Natural killer cell treated with Interleukin-12 subunit alpha and Interleukin-12 subunit beta and Interleukin-15 and Interleukin-18, amount 100 ng/mL, for 72 hours (primary cell): ENCODE measurements around the gene EHD4. TPM values are rescaled to one million over a fixed set of nuclear protein-coding genes. Genes with fewer than 3 reads are reported as not detected.

Source experiments
- ATAC-seq, 2 donors: fragments of 150-1000 bp; cut with Tn5 transposase in 1 of 2; sonication (Bioruptor Pico), chemical (Tn5 transposase) in 1 of 2; 2 replicates each; pipeline ENCODE4 v1.10.0; 2021
- DNase-seq: peaks from one replicate; pipeline ENCODE4 v3.0.0; 2022; ENCODE audit warnings: low spot score
- H3K27ac Mint-ChIP-seq, 2 donors: 1 replicate in 1 of 2; 2 replicates in 1 of 2; pipeline ENCODE4 v1.8.0; 2022; ENCODE audit warnings: mixed read lengths in 2 of 2, mild to moderate bottlenecking in 1 of 2, moderate library complexity in 1 of 2
- H3K27me3 Mint-ChIP-seq, 2 donors: 1 replicate in 1 of 2; 2 replicates in 1 of 2; pipeline ENCODE4 v1.8.0; 2022; ENCODE audit warnings: mixed read lengths in 2 of 2
- H3K36me3 Mint-ChIP-seq: one replicate; pipeline ENCODE4 v1.8.0; 2022; ENCODE audit warnings: mixed read lengths
- H3K4me1 Mint-ChIP-seq, 2 donors: 1 replicate in 1 of 2; 2 replicates in 1 of 2; pipeline ENCODE4 v1.8.0; 2022; ENCODE audit warnings: low read depth in 2 of 2, mixed read lengths in 2 of 2, mild to moderate bottlenecking in 1 of 2
- H3K4me3 Mint-ChIP-seq: one replicate; pipeline ENCODE4 v1.8.0; 2022; ENCODE audit warnings: mixed read lengths
- H3K9me3 Mint-ChIP-seq: 2 replicates; pipeline ENCODE4 v1.8.0; 2022; ENCODE audit warnings: mixed read lengths
- total RNA-seq, 2 donors: library from RNA; stranded (reverse); gene quantifications; one replicate each; pipeline ENCODE4 v1.2.3, GENCODE V29; 2022

The EHD4 gene
- total RNA-seq, 2 donors from 2014 or later: 19.9 to 24.5 TPM

DNA sequence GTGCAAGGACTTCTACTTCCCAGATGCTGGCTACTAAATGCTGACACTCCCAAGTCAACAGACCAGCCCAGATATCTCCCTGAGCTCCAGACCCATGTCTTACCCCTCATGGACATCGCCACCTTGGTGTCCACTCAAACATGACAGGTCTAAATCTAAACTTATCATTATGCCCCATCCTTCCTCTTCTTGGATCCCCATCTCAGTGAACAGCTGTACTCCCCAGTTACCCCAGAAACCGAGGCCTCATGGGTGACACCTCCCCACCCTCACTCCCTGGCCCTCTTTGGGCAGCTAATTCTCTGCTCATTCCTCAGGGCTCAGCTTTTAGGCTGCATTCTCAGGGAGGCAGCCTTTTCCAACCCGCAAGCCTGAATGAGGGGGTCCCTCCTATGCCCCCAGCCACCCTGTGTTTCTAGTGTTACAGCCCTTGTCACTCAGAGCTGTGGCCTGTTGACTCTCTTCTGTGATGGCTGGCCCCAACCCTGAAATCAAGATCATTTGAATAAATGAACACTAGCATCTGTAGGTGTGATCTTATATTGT, 5.4 kb downstream of the EHD4 start:
- Mint-ChIP-seq H3K4me3 (no peak overlapping the region), H3K4me1 (peaks cover 38 to 50% of the 10 kb centered on the region in 2 donors), H3K27ac (peak overlapping the region; percentile 32 to 80), H3K9me3 (no peaks in the 10 kb centered on the region), H3K27me3 (no peaks in the 10 kb centered on the region), H3K36me3 (peaks cover 2% of the 10 kb centered on the region)
- no peak for ATAC-seq
- DNase-seq: no peak

DNA sequence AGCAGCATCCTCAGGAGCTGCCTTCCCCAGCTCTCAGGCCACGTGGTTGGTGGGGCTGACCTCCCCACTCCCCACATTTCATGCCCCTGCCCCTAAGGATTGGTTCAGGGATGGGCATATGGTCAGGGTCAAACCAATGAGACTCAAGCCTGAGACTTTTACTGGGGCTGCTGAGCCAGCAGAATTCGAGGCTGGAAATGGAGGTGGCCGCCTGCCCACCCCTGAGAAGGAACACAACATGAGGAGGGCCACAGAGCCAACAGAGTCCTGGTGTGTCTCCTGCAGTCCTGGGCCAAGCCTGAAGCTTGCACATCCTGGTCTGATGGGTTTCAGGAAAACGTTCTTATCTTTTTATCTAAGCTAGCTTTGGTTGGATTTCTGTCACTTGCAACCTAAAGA, 5.9 kb downstream of the EHD4 start:
- Mint-ChIP-seq H3K27me3 (no peaks in the 10 kb centered on the region), H3K36me3 (peaks cover 6% of the 10 kb centered on the region), H3K27ac (peak overlapping the region; percentile 23 to 80), H3K4me1 (peaks cover 40 to 54% of the 10 kb centered on the region in 2 donors), H3K4me3 (no peak overlapping the region), H3K9me3 (no peaks in the 10 kb centered on the region)
- no peak for ATAC-seq
- no peak for DNase-seq

DNA sequence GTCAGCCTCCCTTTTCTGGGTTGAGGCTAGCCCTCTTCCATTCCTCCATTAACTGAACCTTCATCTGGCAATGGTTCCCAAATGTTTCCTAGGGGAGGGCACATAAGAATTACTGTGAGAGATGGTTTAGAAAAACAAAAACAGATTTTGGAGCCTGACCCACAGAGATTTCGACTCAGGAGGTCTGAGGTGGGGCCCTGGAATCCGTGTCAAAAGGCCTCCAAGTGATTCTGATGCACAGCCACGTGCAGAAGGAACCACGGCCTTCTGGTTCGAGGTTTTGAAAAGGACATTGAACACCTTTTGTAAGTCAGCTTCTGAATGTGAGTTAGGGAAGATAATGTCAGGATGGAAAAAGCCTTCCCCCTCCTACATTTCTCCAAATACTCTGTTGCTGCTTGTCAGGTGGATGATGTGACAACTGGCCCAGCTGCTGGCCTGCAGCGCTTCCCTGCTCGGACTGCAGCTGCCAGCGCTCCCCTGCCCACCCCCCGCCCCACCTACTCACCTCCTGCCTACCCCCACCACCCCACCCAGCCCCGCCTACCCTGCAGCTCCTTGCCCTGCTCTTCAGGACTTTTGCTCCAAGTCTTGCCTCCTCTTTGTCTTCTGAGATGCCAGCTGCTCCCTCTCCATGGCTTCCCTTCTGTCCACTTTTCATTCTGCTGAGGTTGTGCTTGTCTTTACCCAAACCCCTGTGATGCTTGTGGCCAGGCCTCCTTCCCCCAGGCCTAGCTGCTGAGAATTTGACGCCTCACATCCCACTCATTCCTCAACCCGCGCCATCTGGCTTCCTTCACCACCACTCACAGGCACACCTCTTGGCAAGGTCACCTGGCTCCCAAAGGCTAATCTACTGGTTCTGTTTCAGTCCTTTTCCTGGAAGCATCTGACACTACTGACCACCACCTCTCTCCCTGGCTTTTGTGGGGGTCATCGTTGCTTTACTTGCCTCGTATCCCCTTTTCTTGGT, 6.6 kb downstream of the EHD4 start:
- no peaks in the 10 kb centered on the region for H3K27me3 Mint-ChIP-seq
- H3K4me3 Mint-ChIP-seq: no peak overlapping the region
- H3K36me3 Mint-ChIP-seq: peaks cover 6% of the 10 kb centered on the region
- peak overlapping the region; percentile 23 to 80 for H3K27ac Mint-ChIP-seq
- DNase-seq (no peak), ATAC-seq (no peak)
- peaks cover 37 to 47% of the 10 kb centered on the region in 2 donors for H3K4me1 Mint-ChIP-seq
- H3K9me3 Mint-ChIP-seq: no peaks in the 10 kb centered on the region

DNA sequence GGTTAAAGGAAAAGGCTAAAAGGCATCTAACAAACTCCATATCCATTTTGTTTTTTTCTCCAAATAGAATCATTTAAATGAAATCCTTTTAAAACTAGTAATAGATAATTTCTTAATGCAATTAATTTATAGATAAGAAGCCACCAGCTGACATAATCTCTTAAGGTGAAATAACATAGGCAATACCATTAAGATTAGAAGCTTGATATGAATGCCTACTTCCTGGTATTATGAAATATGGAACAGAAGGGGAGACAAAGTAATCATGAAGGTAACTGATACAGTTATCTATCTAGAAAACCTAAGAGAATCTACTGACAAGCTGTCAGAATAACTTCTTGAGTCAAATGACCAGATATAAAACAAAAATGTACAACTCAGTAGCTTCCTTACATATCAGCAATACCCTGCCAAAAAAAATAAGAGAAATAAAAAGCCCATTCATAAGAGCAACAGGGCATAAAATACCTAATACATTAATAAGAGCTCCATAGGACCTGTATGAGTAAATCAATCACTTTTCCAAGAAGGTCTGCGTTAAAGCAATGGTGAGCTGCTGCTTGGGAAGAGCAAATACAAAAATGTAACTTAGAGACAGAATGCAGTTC, 10.7 kb downstream of the EHD4 start:
- no peak overlapping the region for H3K27ac Mint-ChIP-seq
- H3K36me3 Mint-ChIP-seq: peaks cover 6% of the 10 kb centered on the region
- H3K27me3 Mint-ChIP-seq: no peaks in the 10 kb centered on the region
- ATAC-seq (no peak), DNase-seq (no peak)
- no peaks in the 10 kb centered on the region for H3K9me3 Mint-ChIP-seq
- peaks cover 20 to 32% of the 10 kb centered on the region in 2 donors for H3K4me1 Mint-ChIP-seq
- no peak overlapping the region for H3K4me3 Mint-ChIP-seq

DNA sequence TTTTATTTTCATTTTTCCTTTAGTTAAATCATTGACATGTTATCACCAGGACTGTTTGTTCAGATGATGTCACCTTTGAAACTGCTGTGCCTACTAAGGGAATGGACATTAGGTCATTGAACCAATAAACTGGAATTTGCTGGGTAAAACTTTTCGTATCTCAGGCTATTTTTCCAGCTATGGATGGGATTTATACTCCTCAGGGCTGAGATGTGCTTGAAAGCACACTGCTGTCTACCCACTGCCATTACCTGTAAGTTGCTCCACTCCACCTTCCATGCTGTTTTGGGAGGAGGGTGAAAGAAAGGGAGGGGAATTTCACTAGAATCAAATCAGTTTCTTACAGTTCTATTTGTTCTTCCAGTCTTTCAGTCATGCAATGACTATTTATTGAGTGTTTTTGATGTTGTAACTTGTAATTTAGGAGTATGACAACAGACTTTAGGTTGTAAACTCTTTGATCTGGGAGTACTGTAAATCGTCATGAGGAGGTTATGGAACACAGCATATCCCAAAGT, 11.3 kb downstream of the EHD4 start:
- no peak for DNase-seq
- Mint-ChIP-seq H3K4me3 (no peak overlapping the region), H3K4me1 (peaks cover 15 to 30% of the 10 kb centered on the region in 2 donors), H3K27me3 (no peaks in the 10 kb centered on the region), H3K36me3 (peaks cover 6% of the 10 kb centered on the region), H3K27ac (no peak overlapping the region), H3K9me3 (no peaks in the 10 kb centered on the region)
- ATAC-seq: no peak

DNA sequence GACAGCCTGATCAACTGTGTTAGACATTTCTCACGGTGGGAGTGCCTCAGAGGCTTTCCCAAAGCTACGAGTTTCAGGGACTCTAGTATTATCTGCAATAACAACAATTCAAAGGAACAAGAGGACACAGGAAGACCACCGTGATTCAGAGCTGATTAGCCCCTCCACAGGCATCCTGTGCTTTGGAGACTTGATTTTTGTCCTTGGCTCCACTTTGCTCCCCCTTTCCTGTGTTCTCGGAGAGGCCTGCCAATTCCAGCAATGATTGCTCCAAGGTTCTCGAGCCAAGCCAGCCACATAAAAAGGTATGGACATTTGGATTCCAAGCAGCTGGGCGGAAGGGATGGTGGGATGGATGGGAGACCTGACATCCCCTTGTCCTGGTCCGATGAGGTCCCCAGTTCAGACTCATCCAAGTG, 14.3 kb downstream of the EHD4 start:
- peak overlapping the region; percentile 48 for H3K4me3 Mint-ChIP-seq
- peaks cover 12 to 26% of the 10 kb centered on the region in 2 donors for H3K4me1 Mint-ChIP-seq
- DNase-seq (no peak), ATAC-seq (no peak)
- H3K27ac Mint-ChIP-seq: peak overlapping the region in 1 of 2 donors; percentile 64
- peaks cover 6% of the 10 kb centered on the region for H3K36me3 Mint-ChIP-seq
- no peaks in the 10 kb centered on the region for H3K9me3 Mint-ChIP-seq
- H3K27me3 Mint-ChIP-seq: no peaks in the 10 kb centered on the region

DNA sequence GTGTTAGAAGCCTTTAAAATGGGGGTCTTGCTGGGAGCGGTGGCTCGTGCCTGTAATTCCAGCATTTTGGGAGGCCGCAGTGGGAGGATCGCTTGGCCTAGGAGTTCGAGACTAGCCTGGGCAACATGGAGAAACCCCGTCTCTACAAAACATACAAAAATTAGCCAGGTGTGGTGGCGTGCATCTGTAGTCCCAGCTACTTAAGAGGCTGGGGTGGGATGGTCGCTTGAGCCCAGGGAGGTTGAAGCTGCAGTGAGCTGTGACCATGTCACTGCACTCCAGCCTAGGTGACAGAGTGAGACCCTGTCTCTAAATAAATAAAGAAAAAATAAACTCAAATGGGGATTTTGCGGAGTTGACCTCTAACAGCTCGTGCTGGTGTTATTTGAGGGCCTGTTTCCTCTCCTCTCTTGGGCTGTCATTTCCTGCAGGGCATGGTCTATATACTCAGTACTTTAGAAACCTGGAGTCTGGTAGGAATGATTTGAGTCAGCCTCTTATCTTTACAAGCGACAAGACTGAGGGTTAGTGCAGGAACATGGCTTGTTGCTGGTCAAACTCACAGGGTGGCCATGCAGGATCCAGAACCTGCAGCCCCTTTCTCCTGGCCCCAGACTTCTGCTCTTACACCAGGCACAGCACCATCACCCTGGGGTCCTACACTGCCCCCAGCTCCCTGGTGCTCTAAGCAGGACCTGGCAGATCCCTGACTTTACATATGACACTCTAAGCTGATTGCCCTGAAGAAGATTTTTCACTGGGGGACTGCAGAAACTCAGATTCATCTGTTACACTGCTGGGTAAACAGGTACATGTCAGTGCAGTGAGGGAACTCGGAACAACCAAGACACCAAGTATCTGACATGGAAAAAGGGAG, 15.1 kb downstream of the EHD4 start:
- peaks cover 12 to 26% of the 10 kb centered on the region in 2 donors for H3K4me1 Mint-ChIP-seq
- no peaks in the 10 kb centered on the region for H3K27me3 Mint-ChIP-seq
- H3K27ac Mint-ChIP-seq: peak overlapping the region; percentile 54 to 64
- no peaks in the 10 kb centered on the region for H3K9me3 Mint-ChIP-seq
- H3K36me3 Mint-ChIP-seq: peaks cover 6% of the 10 kb centered on the region
- DNase-seq: no peak
- peak overlapping the region; percentile 48 for H3K4me3 Mint-ChIP-seq
- peak; percentile 60 to 93 for ATAC-seq

DNA sequence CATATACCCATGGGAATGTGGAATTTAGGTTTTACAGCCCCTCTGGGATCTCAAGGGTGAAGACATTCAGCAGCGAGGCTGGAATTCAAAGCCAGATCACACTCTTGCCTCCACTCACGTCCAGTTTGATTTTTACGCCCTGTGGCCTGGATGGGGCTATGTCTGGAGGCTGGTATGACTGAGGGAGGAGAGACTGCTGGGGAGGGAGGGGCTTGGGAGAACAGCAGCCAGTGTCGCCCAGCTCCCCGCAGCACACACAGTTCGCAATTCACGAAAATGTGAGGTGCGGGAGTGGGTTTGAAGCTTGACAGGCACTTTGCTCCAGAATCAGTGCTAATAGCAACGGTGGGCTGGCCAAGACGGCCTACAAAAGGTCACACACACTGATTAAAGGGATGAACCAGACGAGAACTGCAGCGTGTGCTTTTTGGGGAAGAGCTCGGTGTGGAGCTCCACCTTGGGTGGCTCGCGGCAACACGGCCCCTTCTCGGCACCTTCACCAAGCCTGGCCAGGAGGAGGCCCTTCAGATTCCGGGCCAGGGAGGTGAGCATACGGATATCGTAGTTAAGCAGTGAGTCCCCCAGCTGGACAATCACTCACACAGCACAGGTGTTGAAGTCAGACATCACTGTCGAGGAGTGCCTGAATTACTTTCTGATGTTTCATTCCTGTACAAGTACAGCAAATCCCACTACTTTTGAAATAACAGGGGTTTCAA, 16.4 kb downstream of the EHD4 start:
- Mint-ChIP-seq H3K9me3 (no peaks in the 10 kb centered on the region), H3K27me3 (no peaks in the 10 kb centered on the region), H3K27ac (no peak overlapping the region), H3K4me3 (no peak overlapping the region), H3K36me3 (no peaks in the 10 kb centered on the region), H3K4me1 (peaks cover 7 to 19% of the 10 kb centered on the region in 2 donors)
- DNase-seq (no peak), ATAC-seq (no peak)

DNA sequence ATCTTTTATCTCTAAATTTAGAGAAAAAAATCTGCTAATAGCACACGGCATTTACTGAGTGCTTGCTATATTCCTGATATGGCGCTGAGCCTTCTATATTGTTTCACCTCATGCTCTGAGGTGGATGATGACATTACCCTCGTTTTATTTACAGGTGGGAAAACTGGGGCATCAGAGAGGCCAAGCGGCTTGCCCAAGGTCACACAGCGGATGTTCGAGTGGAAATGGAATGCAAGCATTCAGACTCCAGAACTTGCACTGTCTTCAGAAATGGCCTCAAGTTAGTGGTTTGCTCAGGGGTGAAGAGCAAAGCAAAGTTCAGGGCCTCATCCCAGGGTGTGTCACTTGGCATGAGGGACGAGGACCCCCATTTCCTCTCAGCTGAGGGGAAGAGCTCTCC, 17.3 kb downstream of the EHD4 start:
- Mint-ChIP-seq H3K9me3 (no peaks in the 10 kb centered on the region), H3K4me3 (no peak overlapping the region), H3K4me1 (peaks cover 7 to 19% of the 10 kb centered on the region in 2 donors), H3K27me3 (no peaks in the 10 kb centered on the region), H3K36me3 (no peaks in the 10 kb centered on the region), H3K27ac (no peak overlapping the region)
- DNase-seq (no peak), ATAC-seq (no peak)

DNA sequence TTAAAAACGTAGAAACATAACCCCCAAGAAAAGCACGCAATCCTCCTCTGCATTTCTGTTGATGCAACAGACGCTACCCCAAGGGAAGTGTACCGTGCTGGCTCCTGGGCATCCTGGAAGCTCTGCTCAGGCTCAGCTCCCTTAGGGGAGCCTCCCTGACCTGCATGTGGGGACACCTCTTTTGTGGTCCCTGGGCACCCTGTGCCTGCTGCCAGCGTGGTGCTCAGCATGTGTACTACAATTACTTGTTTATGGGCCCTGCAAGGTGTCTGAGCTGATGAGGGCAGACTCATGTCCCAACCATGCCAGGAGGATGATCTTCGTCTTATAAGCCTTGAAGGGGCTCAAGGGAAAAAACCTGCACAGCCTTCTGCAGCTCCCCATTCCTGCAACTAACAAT, 18.3 kb downstream of the EHD4 start:
- Mint-ChIP-seq H3K36me3 (no peaks in the 10 kb centered on the region), H3K4me1 (peaks cover 7 to 19% of the 10 kb centered on the region in 2 donors), H3K4me3 (no peak overlapping the region), H3K27ac (no peak overlapping the region), H3K27me3 (no peaks in the 10 kb centered on the region), H3K9me3 (no peaks in the 10 kb centered on the region)
- ATAC-seq (no peak), DNase-seq (no peak)

DNA sequence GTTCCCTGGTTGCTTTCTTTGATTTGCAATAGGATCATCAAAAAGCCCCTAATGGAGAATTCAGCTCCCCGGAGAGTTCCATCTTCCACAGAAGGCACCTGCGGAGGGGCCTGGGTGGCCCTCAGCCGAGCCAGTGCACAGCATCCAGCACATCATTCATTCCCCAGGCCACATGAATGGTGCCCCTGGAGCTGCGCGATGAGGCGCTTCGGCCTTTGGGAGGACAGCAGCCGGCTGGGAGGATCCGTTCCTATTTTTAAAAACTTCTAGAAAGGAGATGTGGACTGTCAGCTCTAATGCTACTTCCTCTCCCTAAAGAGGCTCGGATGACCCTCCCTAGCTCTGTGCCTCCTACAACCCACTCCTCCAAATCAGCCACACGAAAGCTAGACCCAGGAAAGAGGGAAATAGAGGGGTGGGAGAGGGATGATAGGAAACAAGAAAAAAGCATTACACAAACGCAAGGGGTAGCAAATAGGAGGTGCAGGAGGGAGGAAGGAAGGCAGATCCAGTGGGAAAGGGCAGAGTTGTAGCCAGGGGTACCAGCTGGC, 20.3 kb downstream of the EHD4 start:
- Mint-ChIP-seq H3K36me3 (no peaks in the 10 kb centered on the region), H3K4me3 (no peak overlapping the region), H3K27ac (no peak overlapping the region), H3K9me3 (no peaks in the 10 kb centered on the region), H3K4me1 (peaks cover 0 to 8% of the 10 kb centered on the region in 2 donors), H3K27me3 (no peaks in the 10 kb centered on the region)
- no peak for ATAC-seq
- no peak for DNase-seq

DNA sequence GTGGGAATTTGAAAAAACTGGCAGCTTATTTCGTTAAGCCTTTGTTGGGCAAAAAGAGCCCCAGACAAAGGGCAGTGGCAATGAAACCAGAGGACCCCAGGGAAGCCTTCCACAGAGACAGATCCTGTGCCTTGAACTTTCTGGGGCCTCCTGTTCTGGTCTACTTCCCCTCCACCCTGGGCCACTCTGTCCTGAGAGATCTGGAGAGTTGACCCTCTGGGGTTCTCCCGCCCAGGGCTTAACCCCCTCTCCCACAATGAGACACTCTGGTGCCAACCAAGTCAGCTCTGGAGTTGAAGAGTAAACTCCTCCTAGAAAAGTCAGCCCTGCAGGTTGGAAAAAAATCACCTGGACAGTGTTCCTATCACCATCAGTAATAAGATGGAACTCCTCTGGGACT, 20.8 kb downstream of the EHD4 start:
- Mint-ChIP-seq H3K27ac (no peak overlapping the region), H3K9me3 (no peaks in the 10 kb centered on the region), H3K36me3 (no peaks in the 10 kb centered on the region), H3K27me3 (no peaks in the 10 kb centered on the region), H3K4me3 (no peak overlapping the region), H3K4me1 (peaks cover 0 to 2% of the 10 kb centered on the region in 2 donors)
- ATAC-seq (no peak), DNase-seq (no peak)
